GM21737 (cell line): ENCODE measurements around the gene PLD3.
"Not testable (repeated sequence)": the region's sequence is repeated elsewhere in the genome, so short reads cannot be mapped to it uniquely, and the experiment has no call there.

Source experiments
- ATAC-seq: cut with Tn5 transposase; IDR thresholded peaks from one replicate; pipeline ENCODE4 v1.9.1; 2021; ENCODE audit warnings: mild to moderate bottlenecking, moderate library complexity; ENCODE audit not compliant: unreplicated experiment

The PLD3 gene

DNA sequence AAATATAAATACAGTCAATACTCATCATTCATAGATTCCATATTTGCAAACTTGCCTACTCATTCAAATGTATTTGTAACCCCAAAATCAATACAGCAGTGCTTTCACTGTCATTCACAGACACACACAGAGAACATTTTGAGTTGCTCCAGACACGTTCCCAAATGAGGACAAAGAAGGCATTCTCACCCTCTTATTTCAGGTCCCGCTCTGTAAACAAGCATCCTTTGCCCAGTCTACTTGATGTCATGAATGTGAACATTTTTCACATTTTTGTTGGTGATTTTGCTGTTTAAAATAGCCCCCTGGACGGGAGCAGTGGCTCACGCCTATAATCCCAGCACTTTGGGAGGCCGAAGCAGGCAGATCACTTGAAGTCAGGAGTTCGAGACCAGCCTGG, 15.8 kb upstream of the PLD3 start:
- no peak for ATAC-seq

- not testable (repeated sequence) for ATAC-seq
Observed at GRCh38 chr19:40333083-40333482, 15.4 kb upstream of the PLD3 start.

GRCh38 chr19:40335101-40335500, 13.4 kb upstream of the PLD3 start:
- no peak for ATAC-seq

- ATAC-seq = no peak
Observed at GRCh38 chr19:40335855-40336600, 12.5 kb upstream of the PLD3 start.

- ATAC-seq = no peak
Observed at GRCh38 chr19:40336601-40336900, 11.9 kb upstream of the PLD3 start.

- ATAC-seq = no peak
Observed at GRCh38 chr19:40337107-40337506, 11.4 kb upstream of the PLD3 start.

DNA sequence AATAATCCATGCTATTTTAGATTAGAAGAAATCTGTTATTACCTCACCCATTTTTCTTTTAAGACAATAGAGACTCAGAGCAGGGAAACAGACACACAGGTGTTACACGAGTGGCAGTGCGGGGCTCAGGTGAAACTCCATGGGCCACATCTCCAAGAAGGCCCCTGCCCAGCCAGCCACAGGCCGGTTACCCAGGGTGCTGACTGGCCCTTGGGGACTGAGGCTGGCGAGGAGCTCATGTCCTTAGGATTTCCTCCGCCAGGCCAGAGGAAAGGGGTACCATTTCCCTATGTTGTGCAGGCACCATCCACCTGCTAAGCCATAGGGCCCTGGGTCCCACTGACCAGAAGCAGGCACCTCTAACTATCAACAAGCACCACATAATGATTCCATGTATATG, 10.9 kb upstream of the PLD3 start:
- ATAC-seq = no peak

- ATAC-seq = no peak
Observed at GRCh38 chr19:40339018-40339728, 9.3 kb upstream of the PLD3 start.

GRCh38 chr19:40341601-40342482, 6.7 kb upstream of the PLD3 start:
- no peak for ATAC-seq

GRCh38 chr19:40342644-40343311, 5.7 kb upstream of the PLD3 start:
- no peak for ATAC-seq

DNA sequence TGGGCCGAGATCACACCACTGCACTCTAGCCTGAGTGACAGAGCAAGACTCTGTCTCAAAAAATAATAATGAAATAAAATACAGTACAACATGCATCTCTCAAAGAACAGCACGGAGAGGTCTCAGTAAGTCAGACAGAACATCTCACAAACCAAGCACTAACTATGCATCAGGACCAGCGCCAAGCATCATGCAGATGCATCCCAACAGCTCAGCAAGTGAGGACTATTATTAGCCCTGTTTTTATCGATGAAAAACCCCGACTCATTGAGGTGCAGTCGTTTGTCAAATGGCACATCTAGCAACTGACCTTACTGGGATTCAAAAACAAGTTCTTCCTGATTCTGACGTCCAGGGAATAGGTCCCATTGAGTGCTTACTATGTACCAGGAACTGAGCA, 4.1 kb upstream of the PLD3 start:
- no peak for ATAC-seq

- no peak for ATAC-seq
Observed at GRCh38 chr19:40348961-40349507, 539 bp downstream of the PLD3 start.

DNA sequence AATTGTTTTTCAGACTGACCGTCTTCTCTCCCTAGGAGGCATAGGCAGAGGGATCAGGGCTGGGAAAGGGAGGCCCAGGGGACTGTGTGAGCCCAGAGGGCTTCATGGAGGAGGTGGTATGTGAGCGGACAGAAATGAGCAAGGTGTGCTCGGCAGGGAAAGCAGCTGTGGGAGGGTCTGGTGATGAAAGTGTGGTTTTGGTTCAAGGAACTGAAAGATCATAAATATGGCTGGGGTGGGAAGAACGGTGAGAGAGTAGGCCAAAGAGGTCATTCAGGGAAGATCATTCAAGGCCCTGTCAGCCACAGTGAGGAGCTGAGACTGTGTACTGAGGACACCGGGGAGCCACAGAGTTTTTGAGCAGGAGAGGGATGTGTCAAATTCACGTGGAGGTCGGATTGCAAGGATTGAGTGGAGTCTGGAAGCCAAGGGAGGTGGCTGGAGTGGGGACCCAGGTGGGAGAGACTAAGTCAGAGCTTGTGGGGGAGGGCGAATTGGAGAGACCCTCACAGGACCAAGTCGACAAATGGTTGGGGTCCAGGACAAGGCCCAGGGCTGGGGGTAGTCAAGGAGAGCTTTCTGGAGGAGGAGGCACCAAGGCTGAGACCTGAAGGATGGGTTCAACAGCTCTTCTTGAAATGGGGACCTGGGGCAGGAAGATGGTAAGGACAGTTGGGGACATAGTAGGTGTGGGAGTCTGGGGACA, 7.6 kb downstream of the PLD3 start:
- ATAC-seq = no peak

DNA sequence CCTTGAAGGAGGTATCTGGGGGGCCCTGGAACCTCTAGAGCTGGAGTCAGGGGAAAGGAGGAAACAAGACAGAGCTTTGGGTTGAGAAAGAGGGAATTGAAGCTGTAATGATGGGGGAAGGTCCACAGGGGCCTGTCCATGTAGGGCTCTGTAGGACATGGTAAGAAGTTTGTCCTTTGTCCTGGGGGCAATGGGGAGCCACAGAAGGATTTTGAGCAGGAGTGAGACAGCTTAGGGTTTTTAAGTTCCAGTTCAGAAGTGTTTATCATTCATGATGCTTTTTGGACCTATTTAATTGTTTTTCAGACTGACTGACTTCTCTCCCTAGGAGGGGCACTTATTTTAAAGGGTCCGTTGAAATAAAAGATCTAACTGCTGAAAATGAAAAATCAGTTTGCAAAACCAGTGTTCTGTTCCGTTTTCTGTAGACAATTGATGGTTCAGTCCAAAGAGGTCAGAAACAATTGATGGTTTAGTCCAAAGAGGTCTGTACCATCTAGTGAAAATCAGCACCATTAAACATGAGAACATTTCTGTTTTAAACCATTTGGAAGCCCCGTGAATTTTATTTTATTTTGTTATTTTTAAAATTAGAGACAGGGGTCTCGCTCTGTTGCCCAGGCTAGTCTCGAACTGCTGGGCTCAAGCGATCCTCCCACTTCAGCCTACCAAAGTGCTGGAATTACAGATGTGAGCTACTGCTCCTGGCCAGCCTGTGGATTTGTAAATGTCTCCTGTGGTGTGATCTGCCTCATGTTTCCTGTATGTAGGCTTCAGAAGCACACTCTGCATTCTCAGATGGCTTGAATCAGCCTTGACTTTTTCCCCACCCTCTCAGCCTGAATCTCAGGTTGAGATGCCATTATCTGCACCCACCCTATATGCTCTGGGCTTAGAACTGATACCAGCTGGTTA, 8.4 kb downstream of the PLD3 start:
- ATAC-seq = no peak

DNA sequence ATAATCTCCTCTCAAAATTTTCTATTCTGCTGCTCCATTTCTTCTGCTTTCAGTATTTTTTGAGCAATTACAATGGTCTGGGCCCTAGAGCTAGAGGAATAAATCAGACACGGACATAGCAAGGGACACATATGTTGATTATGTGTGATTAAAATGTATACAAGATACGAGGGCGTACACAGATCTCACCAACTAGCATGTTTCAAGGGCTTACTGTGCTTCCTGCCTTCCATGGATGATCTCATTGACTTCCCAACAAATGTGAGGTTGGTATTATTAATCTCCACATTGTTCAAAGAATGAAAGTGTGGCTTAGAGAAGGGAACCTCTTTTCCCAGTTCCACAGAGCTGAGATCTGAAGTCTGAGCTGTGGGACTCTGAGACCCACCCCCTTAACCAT, 9.1 kb downstream of the PLD3 start:
- no peak for ATAC-seq

DNA sequence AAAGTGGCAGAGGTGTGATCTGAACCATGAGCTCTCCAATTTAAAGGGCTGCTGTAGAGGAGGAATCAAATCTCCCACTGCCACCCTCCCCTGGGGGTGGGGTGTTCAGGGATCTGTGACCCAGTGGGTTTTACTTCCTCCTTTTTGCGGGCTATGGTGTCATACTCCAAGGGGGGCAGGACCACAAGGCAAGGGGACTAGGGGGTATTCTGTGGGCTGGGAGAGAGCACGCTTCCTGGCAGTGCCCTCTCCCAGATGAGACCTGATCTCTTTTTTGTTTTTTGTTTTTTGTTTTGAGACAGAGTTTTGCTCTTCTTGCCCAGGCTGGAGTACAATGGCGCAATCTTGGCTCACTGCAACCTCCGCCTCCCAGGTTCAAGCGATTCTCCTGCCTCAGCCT, 10.3 kb downstream of the PLD3 start:
- no peak for ATAC-seq

DNA sequence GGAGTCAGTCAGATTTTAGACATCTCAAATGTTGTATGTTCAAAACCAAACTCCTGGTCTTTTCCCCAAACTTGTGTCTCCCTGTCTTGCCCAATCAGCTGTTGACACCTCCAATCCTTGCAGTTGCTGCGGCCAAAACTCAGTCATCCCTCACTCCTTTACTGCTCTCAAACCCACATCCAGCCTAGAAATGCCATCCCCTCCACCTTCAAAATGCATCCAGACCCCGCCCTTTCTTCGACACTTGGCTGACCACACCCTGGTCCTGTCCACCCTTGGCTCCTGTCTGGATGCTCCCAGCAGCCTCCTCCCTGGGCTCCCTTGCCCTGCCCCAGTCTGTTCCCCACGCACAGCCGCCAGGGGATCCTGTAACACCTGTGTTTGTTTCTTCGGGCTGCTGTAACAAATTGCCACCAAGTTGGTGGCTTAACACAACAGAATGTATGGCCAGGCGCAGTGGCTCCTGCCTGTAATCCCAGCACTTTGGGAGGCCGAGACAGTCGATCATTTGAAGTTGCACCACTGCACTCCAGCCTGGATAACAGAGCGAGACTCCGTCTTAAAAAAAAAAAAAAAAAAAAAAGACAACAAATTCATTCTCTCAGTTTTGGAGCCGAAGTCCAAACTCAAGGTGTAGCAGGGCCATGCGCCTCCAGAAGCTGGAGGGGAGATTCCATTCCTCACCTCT, 11.7 kb downstream of the PLD3 start:
- ATAC-seq = no peak

DNA sequence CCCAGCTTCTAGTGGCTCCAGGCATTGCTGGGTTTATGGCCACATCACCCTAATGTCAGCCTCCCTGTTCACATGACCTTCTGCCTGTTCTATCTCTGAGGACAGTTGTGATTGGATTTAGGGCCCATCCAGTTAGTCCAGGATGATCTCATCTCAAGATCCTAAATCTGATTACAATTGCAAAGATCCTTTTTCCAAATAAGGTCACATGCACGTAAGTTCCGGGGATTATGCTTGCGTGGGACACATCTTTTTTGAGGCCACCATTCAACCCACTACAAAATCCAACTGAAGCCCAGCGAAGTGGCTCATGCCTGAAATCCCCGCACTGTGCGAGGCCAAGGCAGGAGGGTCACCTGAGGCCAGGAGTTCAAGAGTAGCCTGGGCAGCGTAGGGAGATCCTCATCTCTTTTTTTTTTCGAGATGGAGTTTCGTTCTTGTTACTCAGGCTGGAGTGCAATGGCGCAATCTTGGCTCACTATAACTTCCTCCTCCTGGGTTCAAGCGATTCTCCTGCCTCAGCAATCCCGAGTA, 12.3 kb downstream of the PLD3 start:
- no peak for ATAC-seq
